OCI-LY1 (cell line): Measurements from ENCODE around the gene DDC.

Experiments used
- EZH2 ChIP-seq: fragments of 200-600 bp; sonication (generic), shearing (Covaris generic); IDR thresholded peaks from 2 replicates; pipeline ENCODE4 v1.8.0; 2017; ENCODE audit warnings: borderline replicate concordance, mixed run types, mild to moderate bottlenecking, antibody characterized with exemption, low read length, moderate library complexity, mixed read lengths
- TF ChIP-seq, protein P1 (sequence below): fragments of 200-600 bp; sonication (generic), shearing (Covaris generic); IDR thresholded peaks from 2 replicates; pipeline ENCODE4 v1.5.1; 2017; ENCODE audit warnings: mild to moderate bottlenecking, antibody characterized with exemption, low read length, moderate library complexity, mixed read lengths

DNA sequence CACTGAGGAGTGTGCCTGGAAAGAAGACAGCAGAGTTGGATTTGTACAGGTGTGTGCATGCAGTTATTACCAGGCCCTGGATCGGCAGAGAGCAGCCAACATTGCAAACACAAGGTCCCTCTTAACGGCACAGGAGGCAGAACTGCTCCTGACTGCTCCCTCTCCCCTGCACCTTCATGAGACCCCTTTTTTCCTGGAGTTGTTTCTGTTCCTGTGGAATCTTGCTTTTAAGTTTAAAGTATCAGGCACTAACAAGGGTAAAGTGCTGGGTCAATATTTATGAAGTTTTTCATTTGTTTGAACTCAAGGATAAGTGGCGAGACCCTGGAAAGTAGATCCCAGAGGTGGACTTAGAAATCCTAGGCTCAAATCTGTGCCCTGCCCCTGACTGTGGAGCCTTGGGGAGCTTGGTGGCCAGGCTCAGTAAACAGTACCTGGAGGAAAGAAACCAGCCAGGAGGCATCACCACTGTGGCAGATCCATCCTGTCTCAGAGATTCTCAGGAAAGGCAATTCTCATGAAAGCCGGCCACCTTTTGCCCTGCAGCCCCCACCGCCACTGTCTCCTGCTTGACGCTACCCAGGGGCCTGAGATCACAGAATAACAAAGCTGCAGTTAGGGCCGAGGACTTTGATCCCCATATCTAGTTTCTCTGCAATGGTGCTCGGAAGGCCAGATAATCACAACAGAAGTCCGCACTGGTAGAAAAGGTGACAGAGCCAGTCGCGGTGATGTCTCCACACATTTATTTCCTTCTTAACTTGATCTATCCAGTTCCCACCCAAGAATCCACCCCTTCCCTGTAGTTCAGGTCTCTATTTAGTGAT is 36.7 kb downstream of the DDC start:
- TF ChIP-seq, protein P1, sequence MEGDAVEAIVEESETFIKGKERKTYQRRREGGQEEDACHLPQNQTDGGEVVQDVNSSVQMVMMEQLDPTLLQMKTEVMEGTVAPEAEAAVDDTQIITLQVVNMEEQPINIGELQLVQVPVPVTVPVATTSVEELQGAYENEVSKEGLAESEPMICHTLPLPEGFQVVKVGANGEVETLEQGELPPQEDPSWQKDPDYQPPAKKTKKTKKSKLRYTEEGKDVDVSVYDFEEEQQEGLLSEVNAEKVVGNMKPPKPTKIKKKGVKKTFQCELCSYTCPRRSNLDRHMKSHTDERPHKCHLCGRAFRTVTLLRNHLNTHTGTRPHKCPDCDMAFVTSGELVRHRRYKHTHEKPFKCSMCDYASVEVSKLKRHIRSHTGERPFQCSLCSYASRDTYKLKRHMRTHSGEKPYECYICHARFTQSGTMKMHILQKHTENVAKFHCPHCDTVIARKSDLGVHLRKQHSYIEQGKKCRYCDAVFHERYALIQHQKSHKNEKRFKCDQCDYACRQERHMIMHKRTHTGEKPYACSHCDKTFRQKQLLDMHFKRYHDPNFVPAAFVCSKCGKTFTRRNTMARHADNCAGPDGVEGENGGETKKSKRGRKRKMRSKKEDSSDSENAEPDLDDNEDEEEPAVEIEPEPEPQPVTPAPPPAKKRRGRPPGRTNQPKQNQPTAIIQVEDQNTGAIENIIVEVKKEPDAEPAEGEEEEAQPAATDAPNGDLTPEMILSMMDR: no peak
- TF ChIP-seq EZH2: no peak
